HepG2 (cell line): ENCODE results near the gene GFOD1. TPM values are rescaled to one million over a fixed set of nuclear protein-coding genes. Genes with fewer than 3 reads are reported as not detected.

Experiments
- ARID3A ChIP-seq: IDR thresholded peaks from 2 replicates; pipeline ENCODE4 v1.6.1; 2012; ENCODE audit warnings: low read depth, low read length, improper control_type of control experiment
- ARNTL ChIP-seq: sonication (generic); formaldehyde crosslinking; IDR thresholded peaks from 2 replicates; pipeline ENCODE4 v1.4.0; 2020; ENCODE audit warnings: mild to moderate bottlenecking, missing genetic modification reagents
- BCLAF1 ChIP-seq: fragments of 450-650 bp; IDR thresholded peaks from 2 replicates; pipeline ENCODE4 v1.6.1; 2017; ENCODE audit warnings: mild to moderate bottlenecking
- ESRRA ChIP-seq: sonication (generic); formaldehyde crosslinking; IDR thresholded peaks from 2 replicates; pipeline ENCODE4 v1.5.1; 2020; ENCODE audit warnings: mild to moderate bottlenecking, low read depth, missing genetic modification reagents
- HES4 ChIP-seq: sonication (generic); formaldehyde crosslinking; IDR thresholded peaks from 2 replicates; pipeline ENCODE4 v1.9.0; 2021; ENCODE audit warnings: mild to moderate bottlenecking, missing genetic modification reagents, borderline replicate concordance
- IKZF1 ChIP-seq: fragments of 450-650 bp; IDR thresholded peaks from 2 replicates; pipeline ENCODE4 v1.7.1; 2016
- MXD4 ChIP-seq: IDR thresholded peaks from 2 replicates; pipeline ENCODE4 v1.6.1; 2016; ENCODE audit warnings: mild to moderate bottlenecking, missing biosample characterization, missing genetic modification reagents
- PBX3 ChIP-seq: sonication (generic); formaldehyde crosslinking; IDR thresholded peaks from 2 replicates; pipeline ENCODE4 v1.8.1; 2023; ENCODE audit warnings: missing genetic modification reagents, inconsistent platforms, borderline replicate concordance
- ZNF550 ChIP-seq: sonication (generic); formaldehyde crosslinking; IDR thresholded peaks from 2 replicates; pipeline ENCODE4 v1.4.0; 2020; ENCODE audit warnings: mild to moderate bottlenecking, missing genetic modification reagents, borderline replicate concordance
- ZNF704 ChIP-seq: sonication (generic); formaldehyde crosslinking; IDR thresholded peaks from 2 replicates; pipeline ENCODE4 v1.8.1; 2023; ENCODE audit warnings: mild to moderate bottlenecking, inconsistent platforms, moderate library complexity, missing genetic modification reagents, borderline replicate concordance
- polyA plus RNA-seq, 8 experiments: library from polyadenylated mRNA; depleted of rRNA in 3 of 8; stranded (reverse) in 7 of 8; unstranded in 1 of 8; fragments of >200 nt; fragmentation: Illumina TruSeq in 4 of 8; extraction: Trizol in 4 of 8; gene quantifications; 2 replicates each; pipeline versions ENCODE4 v1.2.1 to v1.2.3, GENCODE V29; 2011 to 2016; ENCODE audit warnings: low read depth in 4 of 8, missing spikeins in 1 of 8, mixed read lengths in 1 of 8; ENCODE audit not compliant: insufficient read depth in 1 of 8
- total RNA-seq, 5 experiments: library from RNA; depleted of rRNA; stranded (reverse); fragments of >200 nt; fragmentation: Illumina TruSeq; extraction: Trizol; gene quantifications; 2 replicates each; pipeline ENCODE4 v1.2.3, GENCODE V29; 2016; ENCODE audit warnings: low read depth in 1 of 5
- TF ChIP-seq, protein P1 (sequence below): sonication (generic); formaldehyde crosslinking; IDR thresholded peaks from 2 replicates; pipeline ENCODE4 v1.9.0; 2022; ENCODE audit warnings: missing genetic modification reagents, mild to moderate bottlenecking, borderline replicate concordance
- TF ChIP-seq, protein P2 (sequence below): sonication (generic); formaldehyde crosslinking; IDR thresholded peaks from 2 replicates; pipeline ENCODE4 v1.4.0; 2020; ENCODE audit warnings: missing genetic modification reagents
- TF ChIP-seq, protein P3 (sequence below): sonication (generic); formaldehyde crosslinking; IDR thresholded peaks from 2 replicates; pipeline ENCODE4 v1.4.0; 2020; ENCODE audit warnings: missing genetic modification reagents, mild to moderate bottlenecking, borderline replicate concordance
- TF ChIP-seq, protein P4 (sequence below): sonication (generic); formaldehyde crosslinking; IDR thresholded peaks from 2 replicates; pipeline ENCODE4 v1.8.1; 2023; ENCODE audit warnings: mild to moderate bottlenecking, missing genetic modification reagents, borderline replicate concordance

The GFOD1 gene
- total and polyA plus RNA-seq, 2 of the 13 experiments (the other 11 are each of a cell fraction or from before 2014, with no cell fraction given), result 1.9 to 6.4 TPM

DNA sequence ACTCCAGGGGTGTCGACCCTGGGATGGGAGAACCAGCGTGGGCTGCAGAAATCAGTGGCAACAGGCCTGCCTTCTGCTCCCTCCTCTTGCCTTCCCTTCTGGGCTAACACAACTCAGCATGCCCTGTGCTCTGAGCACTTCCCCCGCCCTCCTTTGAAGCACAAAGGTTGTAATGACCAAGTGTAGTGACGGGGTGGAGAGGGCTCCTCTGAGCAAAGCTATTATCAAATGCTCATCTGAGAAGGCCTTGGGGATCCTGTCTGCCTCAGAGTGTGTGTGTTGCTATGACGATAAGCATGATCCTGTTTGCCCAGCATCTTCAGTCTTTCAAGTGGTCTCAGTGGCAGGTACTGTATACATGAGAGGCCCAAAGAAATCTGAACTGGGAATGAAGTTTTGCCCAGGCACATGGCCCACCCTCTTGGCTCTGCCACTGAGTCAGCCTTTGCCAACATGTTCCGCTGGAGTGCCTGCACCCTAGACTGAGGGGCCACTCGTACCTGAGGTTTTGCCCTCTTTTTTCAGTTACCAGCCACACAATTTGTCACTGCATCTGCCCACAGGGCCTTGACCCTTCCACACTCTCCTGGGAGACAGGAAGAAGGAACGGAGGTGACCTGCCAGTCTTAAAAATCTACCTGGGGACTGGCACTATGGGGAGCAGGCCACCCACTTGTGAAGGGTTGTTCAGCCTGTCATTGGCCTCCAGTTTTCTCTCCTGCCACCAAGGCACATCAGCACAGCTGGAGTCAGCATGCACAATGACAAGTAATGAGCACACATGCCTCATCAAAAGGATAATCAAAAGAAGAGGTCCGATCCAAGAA, 74.5 kb downstream of the GFOD1 start (continued):
- TF ChIP-seq ARID3A (no peak), IKZF1 (no peak), HES4 (no peak), MXD4 (no peak), ARNTL (CRISPR knock-in tag) (0 out of 2 replicates have a peak, but pooled peaks have one; percentile 7), ZNF550 (CRISPR knock-in tag) (no peak), BCLAF1 (no peak), ESRRA (CRISPR knock-in tag) (no peak), PBX3 (CRISPR knock-in tag) (no peak), ZNF704 (0 out of 2 replicates have a peak, but pooled peaks have one; percentile 59)
- TF ChIP-seq, protein P1, sequence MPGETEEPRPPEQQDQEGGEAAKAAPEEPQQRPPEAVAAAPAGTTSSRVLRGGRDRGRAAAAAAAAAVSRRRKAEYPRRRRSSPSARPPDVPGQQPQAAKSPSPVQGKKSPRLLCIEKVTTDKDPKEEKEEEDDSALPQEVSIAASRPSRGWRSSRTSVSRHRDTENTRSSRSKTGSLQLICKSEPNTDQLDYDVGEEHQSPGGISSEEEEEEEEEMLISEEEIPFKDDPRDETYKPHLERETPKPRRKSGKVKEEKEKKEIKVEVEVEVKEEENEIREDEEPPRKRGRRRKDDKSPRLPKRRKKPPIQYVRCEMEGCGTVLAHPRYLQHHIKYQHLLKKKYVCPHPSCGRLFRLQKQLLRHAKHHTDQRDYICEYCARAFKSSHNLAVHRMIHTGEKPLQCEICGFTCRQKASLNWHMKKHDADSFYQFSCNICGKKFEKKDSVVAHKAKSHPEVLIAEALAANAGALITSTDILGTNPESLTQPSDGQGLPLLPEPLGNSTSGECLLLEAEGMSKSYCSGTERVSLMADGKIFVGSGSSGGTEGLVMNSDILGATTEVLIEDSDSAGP, result 0 out of 2 replicates have a peak, but pooled peaks have one; percentile 3
- TF ChIP-seq, protein P2, sequence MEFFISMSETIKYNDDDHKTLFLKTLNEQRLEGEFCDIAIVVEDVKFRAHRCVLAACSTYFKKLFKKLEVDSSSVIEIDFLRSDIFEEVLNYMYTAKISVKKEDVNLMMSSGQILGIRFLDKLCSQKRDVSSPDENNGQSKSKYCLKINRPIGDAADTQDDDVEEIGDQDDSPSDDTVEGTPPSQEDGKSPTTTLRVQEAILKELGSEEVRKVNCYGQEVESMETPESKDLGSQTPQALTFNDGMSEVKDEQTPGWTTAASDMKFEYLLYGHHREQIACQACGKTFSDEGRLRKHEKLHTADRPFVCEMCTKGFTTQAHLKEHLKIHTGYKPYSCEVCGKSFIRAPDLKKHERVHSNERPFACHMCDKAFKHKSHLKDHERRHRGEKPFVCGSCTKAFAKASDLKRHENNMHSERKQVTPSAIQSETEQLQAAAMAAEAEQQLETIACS (CRISPR knock-in tag), result no peak
- TF ChIP-seq, protein P3, sequence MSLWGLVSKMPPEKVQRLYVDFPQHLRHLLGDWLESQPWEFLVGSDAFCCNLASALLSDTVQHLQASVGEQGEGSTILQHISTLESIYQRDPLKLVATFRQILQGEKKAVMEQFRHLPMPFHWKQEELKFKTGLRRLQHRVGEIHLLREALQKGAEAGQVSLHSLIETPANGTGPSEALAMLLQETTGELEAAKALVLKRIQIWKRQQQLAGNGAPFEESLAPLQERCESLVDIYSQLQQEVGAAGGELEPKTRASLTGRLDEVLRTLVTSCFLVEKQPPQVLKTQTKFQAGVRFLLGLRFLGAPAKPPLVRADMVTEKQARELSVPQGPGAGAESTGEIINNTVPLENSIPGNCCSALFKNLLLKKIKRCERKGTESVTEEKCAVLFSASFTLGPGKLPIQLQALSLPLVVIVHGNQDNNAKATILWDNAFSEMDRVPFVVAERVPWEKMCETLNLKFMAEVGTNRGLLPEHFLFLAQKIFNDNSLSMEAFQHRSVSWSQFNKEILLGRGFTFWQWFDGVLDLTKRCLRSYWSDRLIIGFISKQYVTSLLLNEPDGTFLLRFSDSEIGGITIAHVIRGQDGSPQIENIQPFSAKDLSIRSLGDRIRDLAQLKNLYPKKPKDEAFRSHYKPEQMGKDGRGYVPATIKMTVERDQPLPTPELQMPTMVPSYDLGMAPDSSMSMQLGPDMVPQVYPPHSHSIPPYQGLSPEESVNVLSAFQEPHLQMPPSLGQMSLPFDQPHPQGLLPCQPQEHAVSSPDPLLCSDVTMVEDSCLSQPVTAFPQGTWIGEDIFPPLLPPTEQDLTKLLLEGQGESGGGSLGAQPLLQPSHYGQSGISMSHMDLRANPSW (CRISPR knock-in tag), result no peak
- TF ChIP-seq, protein P4, sequence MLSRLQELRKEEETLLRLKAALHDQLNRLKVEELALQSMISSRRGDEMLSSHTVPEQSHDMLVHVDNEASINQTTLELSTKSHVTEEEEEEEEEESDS, result no peak
